Peyer's patch (tissue), 4 donors: ENCODE measurements around the gene MRPL49.

Experiments used
- POLR2A ChIP-seq, 2 donors: fragments of 450-650 bp; IDR thresholded peaks; one replicate each; pipeline ENCODE4 v1.5.1; 2017; ENCODE audit warnings: antibody characterized with exemption in 2 of 2, mild to moderate bottlenecking in 2 of 2, moderate library complexity in 2 of 2
- TF ChIP-seq, protein P1 (sequence below), 6 experiments: fragments of 450-650 bp in 4 of 6; fragments of 200-600 bp in 2 of 6; sonication (generic) in 1 of 6; IDR thresholded peaks; one replicate each; pipeline ENCODE4 v1.5.1; 2017 to 2019; ENCODE audit warnings: antibody characterized with exemption in 6 of 6, mild to moderate bottlenecking in 3 of 6, moderate library complexity in 1 of 6

DNA sequence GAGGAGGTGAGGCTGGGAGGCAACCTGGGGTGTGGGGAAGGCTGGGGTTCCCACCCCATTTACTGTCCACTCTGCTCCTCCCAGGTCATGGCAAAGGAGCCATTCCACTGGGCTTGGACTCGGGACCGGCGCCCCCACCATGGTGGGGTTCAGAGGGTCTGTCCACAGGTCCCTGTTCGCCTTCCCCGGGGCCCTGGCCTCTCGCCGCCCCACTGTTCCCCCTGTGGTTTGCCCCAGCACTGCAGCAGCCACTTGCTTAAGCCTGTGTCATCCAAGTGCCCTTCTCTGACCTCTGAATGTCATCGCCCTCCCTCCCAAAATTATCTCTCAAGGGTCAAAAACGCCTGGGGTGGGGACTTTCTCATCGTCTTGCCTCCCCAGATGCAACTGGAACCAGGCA, 50.5 kb downstream of the MRPL49 start:
- TF ChIP-seq, protein P1, sequence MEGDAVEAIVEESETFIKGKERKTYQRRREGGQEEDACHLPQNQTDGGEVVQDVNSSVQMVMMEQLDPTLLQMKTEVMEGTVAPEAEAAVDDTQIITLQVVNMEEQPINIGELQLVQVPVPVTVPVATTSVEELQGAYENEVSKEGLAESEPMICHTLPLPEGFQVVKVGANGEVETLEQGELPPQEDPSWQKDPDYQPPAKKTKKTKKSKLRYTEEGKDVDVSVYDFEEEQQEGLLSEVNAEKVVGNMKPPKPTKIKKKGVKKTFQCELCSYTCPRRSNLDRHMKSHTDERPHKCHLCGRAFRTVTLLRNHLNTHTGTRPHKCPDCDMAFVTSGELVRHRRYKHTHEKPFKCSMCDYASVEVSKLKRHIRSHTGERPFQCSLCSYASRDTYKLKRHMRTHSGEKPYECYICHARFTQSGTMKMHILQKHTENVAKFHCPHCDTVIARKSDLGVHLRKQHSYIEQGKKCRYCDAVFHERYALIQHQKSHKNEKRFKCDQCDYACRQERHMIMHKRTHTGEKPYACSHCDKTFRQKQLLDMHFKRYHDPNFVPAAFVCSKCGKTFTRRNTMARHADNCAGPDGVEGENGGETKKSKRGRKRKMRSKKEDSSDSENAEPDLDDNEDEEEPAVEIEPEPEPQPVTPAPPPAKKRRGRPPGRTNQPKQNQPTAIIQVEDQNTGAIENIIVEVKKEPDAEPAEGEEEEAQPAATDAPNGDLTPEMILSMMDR (IDR thresholded peaks at IDR 0.05) = no peak
- TF ChIP-seq POLR2A (IDR thresholded peaks at IDR 0.05) = no peak
